Heart left ventricle (tissue), 16 donors: ENCODE measurements around the gene TEFM. TPM values are rescaled to one million over a fixed set of nuclear protein-coding genes. Genes with fewer than 3 reads are reported as not detected.
"Not testable (repeated sequence)": the region's sequence is repeated elsewhere in the genome, so short reads cannot be mapped to it uniquely, and the experiment has no call there.

Source experiments
- ATAC-seq, 4 donors: fragments of 200-7000 bp; cut with Tn5 transposase; one replicate each; pipeline ENCODE4 v1.9.1; 2020 to 2022; ENCODE audit warnings: moderate library complexity in 4 of 4, mild to moderate bottlenecking in 3 of 4, moderate number of reproducible peaks in 1 of 4
- DNase-seq, 5 donors: peaks; one replicate each; pipeline ENCODE4 v3.0.0-alpha.2; 2020
- H3K27ac ChIP-seq, 12 donors: fragments of 200-600 bp; sonication (generic) in 4 of 12; one replicate each; pipeline versions ENCODE4 v1.5.0 to v1.8.0; 2016 to 2022; ENCODE audit warnings: mild to moderate bottlenecking in 2 of 12
- H3K27me3 ChIP-seq, 9 donors: fragments of 200-600 bp; sonication (generic) in 2 of 9; one replicate each; pipeline versions ENCODE4 v1.5.1 to v1.8.0; 2016 to 2022; ENCODE audit warnings: mild to moderate bottlenecking in 3 of 9
- H3K36me3 ChIP-seq, 9 donors: fragments of 200-600 bp; sonication (generic) in 2 of 9; one replicate each; pipeline versions ENCODE4 v1.5.0 to v1.8.0; 2018 to 2022; ENCODE audit warnings: mild to moderate bottlenecking in 2 of 9
- H3K4me1 ChIP-seq, 12 donors: fragments of 200-600 bp; sonication (generic) in 4 of 12; one replicate each; pipeline versions ENCODE4 v1.5.0 to v1.8.0; 2016 to 2022; ENCODE audit warnings: mild to moderate bottlenecking in 3 of 12
- H3K4me3 ChIP-seq, 12 donors: fragments of 200-600 bp; sonication (generic) in 4 of 12; one replicate each; pipeline versions ENCODE4 v1.5.0 to v1.8.0; 2017 to 2022; ENCODE audit warnings: mild to moderate bottlenecking in 9 of 12, moderate library complexity in 4 of 12
- H3K9me3 ChIP-seq, 12 donors: fragments of 200-600 bp; sonication (generic) in 4 of 12; one replicate each; pipeline versions ENCODE4 v1.5.0 to v1.8.0; 2016 to 2022; ENCODE audit warnings: mild to moderate bottlenecking in 1 of 12
- CTCF ChIP-seq, 12 donors: fragments of 200-600 bp; sonication (generic) in 4 of 12; IDR thresholded peaks; one replicate each; pipeline versions ENCODE4 v1.5.0 to v1.8.0; 2018 to 2022; ENCODE audit warnings: antibody characterized with exemption in 12 of 12, mild to moderate bottlenecking in 5 of 12
- POLR2A ChIP-seq, 2 donors: fragments of 450-650 bp; IDR thresholded peaks; one replicate each; pipeline ENCODE4 v1.6.1; 2017; ENCODE audit warnings: antibody characterized with exemption in 2 of 2, mild to moderate bottlenecking in 2 of 2, moderate library complexity in 2 of 2
- WGBS, 4 donors: extraction: QIAGEN DNeasy Blood & Tissue Kit in 2 of 4; methylation state at CpG; one replicate each; pipeline versions ENCODE4 v1.1.5 to v1.1.7; 2013 to 2018; 5-methylcytosine and 5-hydroxymethylcytosine counted together
- intact Hi-C, 10 donors: fragments of 100-400 bp; cut with DNase I; formaldehyde crosslinking; loops; one replicate each; pipeline versions ENCODE4 v1.11.1 to v1.14.2; 2022
- polyA plus RNA-seq, 2 donors: library from polyadenylated mRNA; stranded (reverse); fragments of 200-250 nt; gene quantifications; one replicate each; pipeline ENCODE4 v1.2.3, GENCODE V29; 2013
- total RNA-seq, 9 donors: library from RNA; depleted of rRNA in 2 of 9; stranded (reverse); fragments of >200 nt in 2 of 9; fragmentation: NEBNext Ultra II Directional in 3 of 9; extraction: Animal tissue kit (Norgen Biotek cat#: 25700) in 3 of 9; gene quantifications; one replicate each; pipeline versions ENCODE4 v1.1.0 to v1.2.4, GENCODE V29; 2016 to 2023
- donor health status: ischemic (EF 13 %, LVEDD 7.1; RV severe dilation, severe dysfunction).
- donor health status: healthy with polysubstance abuse.
- donor health status: DM: no; HTN: yes; CAD: no.
- donor health status: DM: no; HTN: no; CAD: no.
- donor health status: ischemic (EF 25% LVEDD 6.9; RV normal size, moderate dysfunction).
- donor health status: ischemic (EF 25% LVEDD 5.7; RV mildly dilated, moderate dysfunction).
- donor health status: healthy.
- donor health status: DM: yes; HTN: yes; CAD: no.
- donor health status: ischemic (EF 35%, LVEDD 5.7; RV mildly dilated, moderate dysfunction).
- donor health status: nonischemic (EF 11% LVEDD 7.7; RV severe dilation, severe dysfunction).
- donor health status: DM: yes; HTN: yes; CAD: no.
- donor health status: PGD.
- donor health status: ischemic (EF 29% LVEDD 5.4; RV normal size, mild dysfunction).
- donor health status: nonischemic (EF 23%, LVEDD 6.1; RV moderate dilation, normal function).

The TEFM gene
- total and polyA plus RNA-seq, 11 donors: 5.2 to 30.1 (median 13.1) TPM

GRCh38 chr17:30930495-30930894 lies 24.5 kb upstream of the TEFM start:
- Histone ChIP-seq H3K27ac (no peak overlapping the region), H3K4me3 (no peak overlapping the region), H3K36me3 (peaks cover 0 to 70% (median 0%) of the 10 kb centered on the region in 9 donors), H3K4me1 (no peaks in the 10 kb centered on the region), H3K27me3 (peaks cover 0 to 8% (median 0%) of the 10 kb centered on the region in 9 donors), H3K9me3 (no peaks in the 10 kb centered on the region)
- DNase-seq (no peak), ATAC-seq (no peak)
- WGBS, 4 donors: 88 to 89% (median 88%) methylated on average over 3 of the region's 3 CpGs
- intact Hi-C loops: no loop called here
- TF ChIP-seq POLR2A (IDR thresholded peaks at IDR 0.05) (no peak), CTCF (IDR thresholded peaks at IDR 0.05) (no peak)

GRCh38 chr17:30929861-30930260 lies 23.8 kb upstream of the TEFM start:
- H3K4me3 ChIP-seq, ATAC-seq, intact Hi-C loops, H3K27me3 ChIP-seq, H3K4me1 ChIP-seq, DNase-seq, H3K27ac ChIP-seq, H3K9me3 ChIP-seq: not testable (repeated sequence)
- WGBS, 4 donors: 89 to 95% (median 94%) methylated on average over 3 of the region's 3 CpGs
- H3K36me3 ChIP-seq: peaks cover 0 to 67% (median 0%) of the 10 kb centered on the region in 9 donors

- H3K27me3 ChIP-seq: peaks cover 0 to 9% (median 0%) of the 10 kb centered on the region in 9 donors
- no peaks in the 10 kb centered on the region for H3K9me3 ChIP-seq
- intact Hi-C loops: no loop called here
- 52 to 65% (median 54%) methylated on average over 8 of the region's 8 CpGs for WGBS, 4 donors
- DNase-seq (no peak), ATAC-seq (no peak)
- H3K4me1 ChIP-seq: peaks cover 0 to 1% (median 0%) of the 10 kb centered on the region in 12 donors
- H3K4me3 ChIP-seq: no peak overlapping the region
- no peak for TF ChIP-seq CTCF (IDR thresholded peaks at IDR 0.05)
- no peak for TF ChIP-seq POLR2A (IDR thresholded peaks at IDR 0.05)
- H3K27ac ChIP-seq: no peak overlapping the region
- peaks cover 0 to 64% (median 0%) of the 10 kb centered on the region in 9 donors for H3K36me3 ChIP-seq
Measured at GRCh38 chr17:30929081-30929633, 23.1 kb upstream of the TEFM start.

GRCh38 chr17:30928584-30928983 lies 22.5 kb upstream of the TEFM start:
- Histone ChIP-seq H3K9me3 (no peaks in the 10 kb centered on the region), H3K27me3 (peaks cover 0 to 15% (median 0%) of the 10 kb centered on the region in 9 donors), H3K27ac (no peak overlapping the region), H3K4me1 (peaks cover 0 to 3% (median 0%) of the 10 kb centered on the region in 12 donors), H3K36me3 (peaks cover 0 to 60% (median 0%) of the 10 kb centered on the region in 9 donors), H3K4me3 (no peak overlapping the region)
- DNase-seq (no peak), ATAC-seq (no peak)
- WGBS, 4 donors: 72 to 81% (median 77%) methylated on average over 2 to 3 of the region's 3 CpGs
- TF ChIP-seq POLR2A (IDR thresholded peaks at IDR 0.05): no peak
- TF ChIP-seq CTCF (IDR thresholded peaks at IDR 0.05): no peak
- intact Hi-C loops: no loop called here

GRCh38 chr17:30927756-30928155 lies 21.7 kb upstream of the TEFM start:
- no peak for TF ChIP-seq CTCF (IDR thresholded peaks at IDR 0.05)
- H3K27ac ChIP-seq: no peak overlapping the region
- 88 to 92% (median 89%) methylated on average over 5 of the region's 5 CpGs for WGBS, 4 donors
- ATAC-seq (no peak), DNase-seq (no peak)
- no peaks in the 10 kb centered on the region for H3K9me3 ChIP-seq
- peaks cover 0 to 53% (median 0%) of the 10 kb centered on the region in 9 donors for H3K36me3 ChIP-seq
- intact Hi-C loops: no loop called here
- H3K4me1 ChIP-seq: peaks cover 0 to 6% (median under 1%) of the 10 kb centered on the region in 12 donors
- H3K4me3 ChIP-seq: no peak overlapping the region
- peaks cover 0 to 23% (median 5%) of the 10 kb centered on the region in 9 donors for H3K27me3 ChIP-seq
